ENCODE data around the gene C19orf85.

- TF ChIP-seq EZH2 (IDR thresholded peaks at IDR 0.05) (no peak), POLR2AphosphoS5 (IDR thresholded peaks at IDR 0.05; ENCODE audit: borderline replicate concordance, low read depth, low read length) (no peak)
Measured at GRCh38 chr19:55447421-55448174, 17.0 kb downstream of the C19orf85 start.
